Measurements from ENCODE around the gene NR6A1.
"Not testable (repeated sequence)": the region's sequence is repeated elsewhere in the genome, so short reads cannot be mapped to it uniquely, and the experiment has no call there.

GRCh38 chr9:124734741-124735083 is 36.4 kb downstream of the NR6A1 start:
- TF ChIP-seq, protein P1, sequence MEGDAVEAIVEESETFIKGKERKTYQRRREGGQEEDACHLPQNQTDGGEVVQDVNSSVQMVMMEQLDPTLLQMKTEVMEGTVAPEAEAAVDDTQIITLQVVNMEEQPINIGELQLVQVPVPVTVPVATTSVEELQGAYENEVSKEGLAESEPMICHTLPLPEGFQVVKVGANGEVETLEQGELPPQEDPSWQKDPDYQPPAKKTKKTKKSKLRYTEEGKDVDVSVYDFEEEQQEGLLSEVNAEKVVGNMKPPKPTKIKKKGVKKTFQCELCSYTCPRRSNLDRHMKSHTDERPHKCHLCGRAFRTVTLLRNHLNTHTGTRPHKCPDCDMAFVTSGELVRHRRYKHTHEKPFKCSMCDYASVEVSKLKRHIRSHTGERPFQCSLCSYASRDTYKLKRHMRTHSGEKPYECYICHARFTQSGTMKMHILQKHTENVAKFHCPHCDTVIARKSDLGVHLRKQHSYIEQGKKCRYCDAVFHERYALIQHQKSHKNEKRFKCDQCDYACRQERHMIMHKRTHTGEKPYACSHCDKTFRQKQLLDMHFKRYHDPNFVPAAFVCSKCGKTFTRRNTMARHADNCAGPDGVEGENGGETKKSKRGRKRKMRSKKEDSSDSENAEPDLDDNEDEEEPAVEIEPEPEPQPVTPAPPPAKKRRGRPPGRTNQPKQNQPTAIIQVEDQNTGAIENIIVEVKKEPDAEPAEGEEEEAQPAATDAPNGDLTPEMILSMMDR (IDR thresholded peaks at IDR 0.05; ENCODE audit: low read depth, low read length, poor library complexity, severe bottlenecking): not testable (repeated sequence)
- TF ChIP-seq EZH2phosphoT487 (IDR thresholded peaks at IDR 0.05; ENCODE audit: borderline replicate concordance, low read length): not testable (repeated sequence)
